GM18909 (cell line): ENCODE results near the gene TPK1.
A peak's percentile ranks its signal among the peaks of the same experiment; 100 is the strongest.

Experiments
- ATAC-seq: cut with Tn5 transposase; IDR thresholded peaks from one replicate; pipeline ENCODE4 v1.9.1; 2021; ENCODE audit warnings: mild to moderate bottlenecking; ENCODE audit not compliant: unreplicated experiment, poor library complexity

Gene TPK1

DNA sequence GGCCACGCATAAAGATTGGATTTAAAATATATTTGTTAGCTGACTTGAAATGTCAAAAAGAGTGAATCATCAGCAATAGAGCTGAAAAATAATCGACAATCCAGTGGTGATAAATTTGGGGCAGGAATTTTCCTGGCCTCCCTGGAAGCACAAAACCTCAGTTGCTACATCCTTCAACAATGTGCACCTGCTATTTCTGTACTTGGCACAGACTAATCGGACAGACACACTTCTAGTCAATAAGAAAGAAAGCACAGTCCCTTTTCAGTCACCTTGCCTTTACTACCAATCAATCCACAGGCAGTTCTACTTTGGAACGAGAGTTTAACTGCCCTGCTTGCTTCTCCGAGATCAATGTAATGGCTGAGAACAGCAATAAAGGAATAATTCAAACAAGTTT, 335.6 kb downstream of the TPK1 start:
- ATAC-seq: no peak

GRCh38 chr7:144497282-144497681, 338.6 kb downstream of the TPK1 start:
- ATAC-seq: no peak

GRCh38 chr7:144494355-144494754, 341.5 kb downstream of the TPK1 start:
- ATAC-seq: no peak

DNA sequence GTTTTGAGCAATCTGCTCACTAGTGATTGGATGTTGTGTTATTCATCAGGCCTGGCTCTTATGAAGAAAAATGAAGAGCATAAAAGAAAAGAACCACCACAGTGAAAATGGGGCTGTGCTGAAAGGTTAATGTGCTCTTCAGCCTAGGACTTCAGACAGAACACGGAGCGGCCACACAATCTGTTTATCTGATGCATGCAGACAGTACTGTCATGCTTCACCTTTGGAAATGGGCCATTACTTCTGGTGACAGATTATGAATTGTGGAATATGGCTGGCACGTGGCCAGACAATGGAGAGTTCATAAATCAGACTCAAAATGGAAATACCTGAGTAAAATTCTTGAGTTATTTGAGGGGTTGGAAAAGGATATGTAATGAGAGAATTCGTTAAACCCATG, 346.3 kb downstream of the TPK1 start:
- ATAC-seq: no peak

DNA sequence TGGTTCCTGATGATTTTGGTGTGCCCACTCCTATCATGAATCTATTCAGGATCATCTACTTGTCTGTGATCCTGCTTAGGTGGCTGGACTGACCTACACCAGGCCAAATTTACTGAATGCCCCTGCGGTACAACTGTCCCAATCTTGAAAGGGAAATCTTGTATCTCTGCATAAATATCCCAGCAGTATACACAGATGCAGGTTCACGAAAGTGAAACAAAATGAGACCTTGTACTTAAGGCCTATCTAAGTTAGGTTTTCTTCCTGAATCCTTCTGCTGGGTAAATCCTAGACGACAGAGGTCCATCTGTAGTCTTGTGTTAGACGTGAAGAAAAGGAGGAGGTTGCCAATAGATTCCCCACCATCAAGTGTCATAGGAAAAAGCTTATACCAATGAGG, 346.9 kb downstream of the TPK1 start:
- ATAC-seq: no peak

GRCh38 chr7:144487901-144488300, 348.0 kb downstream of the TPK1 start:
- no peak for ATAC-seq

DNA sequence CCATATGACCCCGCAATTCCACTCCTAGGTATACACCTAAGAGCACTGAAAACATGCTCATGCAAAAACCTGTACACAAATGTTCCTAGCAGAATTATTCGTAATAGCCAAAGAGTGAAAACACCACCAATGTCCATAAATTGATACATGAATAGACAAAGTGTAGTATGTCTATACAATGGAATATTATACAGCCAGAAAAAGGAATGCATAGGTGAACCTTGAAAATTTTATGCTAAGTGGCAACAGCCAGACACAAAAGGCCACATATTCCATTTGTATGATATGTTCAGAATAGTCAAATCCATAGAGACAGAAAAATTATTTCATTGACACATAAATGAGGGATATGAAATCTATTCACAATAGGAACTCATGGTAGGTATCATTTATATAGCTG, 351.4 kb downstream of the TPK1 start:
- no peak for ATAC-seq

GRCh38 chr7:144483189-144483588, 352.7 kb downstream of the TPK1 start:
- ATAC-seq: no peak

DNA sequence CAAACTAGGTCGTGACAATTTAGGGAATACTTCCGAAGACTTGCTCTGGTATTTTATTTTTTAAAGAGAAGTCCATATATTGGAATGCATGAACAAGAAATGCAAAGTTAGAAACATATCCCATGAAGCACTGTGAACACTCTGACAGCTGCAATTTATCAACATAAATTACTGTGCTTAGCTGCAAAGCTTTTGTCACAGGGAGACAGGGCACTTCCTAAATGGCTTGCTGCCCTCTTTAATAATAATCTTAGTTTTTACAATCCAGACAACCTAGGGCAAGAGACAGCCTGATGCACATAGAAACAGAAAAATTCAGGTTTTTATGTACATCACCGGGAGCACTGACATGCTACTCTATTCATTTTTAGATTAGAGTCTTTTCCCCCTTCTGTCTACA, 354.0 kb downstream of the TPK1 start:
- no peak for ATAC-seq

GRCh38 chr7:144477348-144477747, 358.5 kb downstream of the TPK1 start:
- no peak for ATAC-seq

GRCh38 chr7:144474800-144475615, 360.8 kb downstream of the TPK1 start:
- no peak for ATAC-seq

GRCh38 chr7:144474363-144474762, 361.5 kb downstream of the TPK1 start:
- ATAC-seq: no peak

GRCh38 chr7:144473908-144474307, 361.9 kb downstream of the TPK1 start:
- ATAC-seq: no peak

GRCh38 chr7:144470078-144470477, 365.8 kb downstream of the TPK1 start:
- no peak for ATAC-seq

DNA sequence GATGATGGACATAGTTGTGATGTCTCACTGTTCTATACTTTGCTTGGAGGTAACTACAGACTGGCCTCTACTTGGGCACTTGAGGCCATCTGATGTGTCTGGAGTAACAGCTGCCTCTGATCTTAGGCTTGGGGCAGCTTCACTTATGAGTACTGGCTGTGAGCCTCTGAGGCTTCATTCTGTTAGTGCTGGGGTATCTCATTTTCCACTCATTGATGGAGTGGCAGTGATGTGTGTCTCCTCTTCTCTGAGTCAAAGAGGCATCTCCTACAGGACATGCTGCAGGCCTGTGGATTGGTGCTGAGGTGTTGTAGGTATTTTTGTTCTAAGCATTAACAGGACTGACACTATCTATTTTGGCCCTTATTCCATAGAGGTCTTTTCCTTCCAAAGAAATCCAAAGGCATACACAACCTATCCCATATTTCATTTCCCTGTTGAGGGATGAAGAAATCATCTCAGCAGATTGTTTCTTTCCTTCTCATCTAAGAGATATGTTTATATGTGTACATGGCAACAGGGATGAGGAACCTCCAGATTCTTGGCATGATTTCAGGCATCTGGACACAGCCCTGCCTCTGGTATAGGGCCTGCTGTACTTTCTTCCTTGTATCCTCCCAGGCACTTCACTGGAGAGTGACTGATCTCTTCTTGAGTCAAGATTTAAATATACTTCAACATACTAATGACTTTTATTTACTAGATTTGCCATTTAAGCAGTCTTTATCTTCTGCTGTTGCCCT, 366.7 kb downstream of the TPK1 start:
- no peak for ATAC-seq

DNA sequence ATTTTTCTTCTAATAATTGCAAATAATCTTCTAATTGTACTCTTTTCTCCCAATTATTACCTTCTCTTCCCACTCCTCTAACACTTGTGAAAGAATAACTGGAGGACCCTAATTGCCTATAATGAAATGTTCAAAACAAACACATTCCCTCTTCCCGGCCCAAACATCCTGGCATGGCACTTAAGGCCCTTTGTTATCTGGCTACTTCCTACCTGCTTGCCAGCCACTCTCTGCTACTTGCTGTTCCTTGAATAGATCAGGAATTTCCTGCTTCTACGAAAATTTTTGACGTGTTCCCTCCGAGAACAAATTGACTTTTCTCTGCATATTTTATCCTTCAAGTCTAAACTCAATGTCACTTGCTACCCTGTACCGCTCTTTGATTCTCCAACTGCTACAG, 376.2 kb downstream of the TPK1 start:
- no peak for ATAC-seq

DNA sequence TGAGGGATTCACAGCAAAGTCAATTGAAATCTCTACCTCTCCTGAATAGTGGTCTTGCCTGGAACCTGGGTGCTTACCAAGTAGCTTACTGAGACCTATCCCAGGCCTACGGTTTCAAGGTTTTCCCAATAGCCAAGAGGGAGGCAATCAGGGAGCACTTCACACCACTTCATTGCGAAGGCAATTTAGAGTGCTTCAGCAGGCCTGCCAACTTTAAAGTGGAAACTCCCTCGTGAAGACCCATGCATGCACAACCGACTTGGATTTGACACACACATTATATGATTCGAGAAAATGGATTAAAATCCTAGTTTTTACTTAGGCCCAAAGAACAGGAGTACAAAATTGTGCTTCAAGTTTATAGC, 380.8 kb downstream of the TPK1 start:
- no peak for ATAC-seq

- no peak for ATAC-seq
Measured at GRCh38 chr7:144454256-144455039, 381.4 kb downstream of the TPK1 start.

- peak; percentile 81 for ATAC-seq
Measured at GRCh38 chr7:144452064-144452463, 383.8 kb downstream of the TPK1 start.

- ATAC-seq: no peak
Measured at GRCh38 chr7:144445590-144445989, 390.3 kb downstream of the TPK1 start.

GRCh38 chr7:144439717-144440205, 396.1 kb downstream of the TPK1 start:
- no peak for ATAC-seq
